MM.1S (cell line): ENCODE data around the gene BCL2.

Experiments used
- CTCF ChIP-seq: fragments of 300-600 bp; sonication (generic); IDR thresholded peaks from 2 replicates; pipeline ENCODE4 v1.5.1; 2016; ENCODE audit warnings: antibody characterized with exemption, low read length, mixed read lengths
- EZH2phosphoT487 ChIP-seq: fragments of 300-600 bp; sonication (generic); IDR thresholded peaks from 2 replicates; pipeline ENCODE4 v1.6.1; 2018; ENCODE audit warnings: antibody characterized with exemption, low read length

- TF ChIP-seq EZH2phosphoT487 (no peak), CTCF (no peak)
These were observed 65.9 kb downstream of the BCL2 start for GRCh38 chr18:63253428-63254372.
